ENCODE measurements around the gene NTSR1.

Gene NTSR1

DNA sequence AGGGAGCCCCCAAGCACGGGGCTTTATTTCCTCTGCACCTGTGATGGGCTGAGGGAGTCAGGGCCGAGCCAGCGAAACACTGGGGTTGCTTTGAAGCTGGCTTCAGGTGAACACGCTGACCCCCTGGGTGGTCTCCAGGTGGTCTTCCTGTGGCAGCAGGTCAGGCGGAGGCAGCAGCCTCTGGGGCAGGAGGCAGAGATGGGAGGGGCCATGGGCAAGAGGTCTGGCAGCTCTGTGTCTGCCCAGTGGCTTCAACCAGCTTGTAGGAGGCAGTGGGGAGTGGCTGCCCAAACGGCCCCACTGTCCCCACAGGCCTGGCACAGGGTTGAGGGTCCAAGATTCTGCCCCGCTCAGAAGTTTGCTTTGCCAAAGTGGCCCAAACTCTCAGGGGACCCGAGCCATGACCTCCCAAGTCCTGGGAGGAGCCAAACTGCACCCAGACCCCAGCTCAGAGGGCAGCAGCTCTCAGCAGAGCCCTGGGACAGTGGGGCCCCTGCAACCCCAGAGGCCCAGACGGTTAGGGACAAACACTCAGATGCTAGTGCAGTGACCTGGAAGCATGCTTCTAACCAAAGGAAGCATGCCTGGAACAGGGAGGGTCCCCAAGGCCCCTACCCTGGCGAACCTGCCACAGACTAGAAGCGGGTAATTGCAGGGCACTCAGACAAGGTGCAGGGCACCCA is 15.3 kb downstream of the NTSR1 start:
- no peak overlapping the region for H3K27ac ChIP-seq
- no peak for TF ChIP-seq ZFX (IDR thresholded peaks at IDR 0.05; ENCODE audit: borderline replicate concordance)
- TF ChIP-seq, protein P1, sequence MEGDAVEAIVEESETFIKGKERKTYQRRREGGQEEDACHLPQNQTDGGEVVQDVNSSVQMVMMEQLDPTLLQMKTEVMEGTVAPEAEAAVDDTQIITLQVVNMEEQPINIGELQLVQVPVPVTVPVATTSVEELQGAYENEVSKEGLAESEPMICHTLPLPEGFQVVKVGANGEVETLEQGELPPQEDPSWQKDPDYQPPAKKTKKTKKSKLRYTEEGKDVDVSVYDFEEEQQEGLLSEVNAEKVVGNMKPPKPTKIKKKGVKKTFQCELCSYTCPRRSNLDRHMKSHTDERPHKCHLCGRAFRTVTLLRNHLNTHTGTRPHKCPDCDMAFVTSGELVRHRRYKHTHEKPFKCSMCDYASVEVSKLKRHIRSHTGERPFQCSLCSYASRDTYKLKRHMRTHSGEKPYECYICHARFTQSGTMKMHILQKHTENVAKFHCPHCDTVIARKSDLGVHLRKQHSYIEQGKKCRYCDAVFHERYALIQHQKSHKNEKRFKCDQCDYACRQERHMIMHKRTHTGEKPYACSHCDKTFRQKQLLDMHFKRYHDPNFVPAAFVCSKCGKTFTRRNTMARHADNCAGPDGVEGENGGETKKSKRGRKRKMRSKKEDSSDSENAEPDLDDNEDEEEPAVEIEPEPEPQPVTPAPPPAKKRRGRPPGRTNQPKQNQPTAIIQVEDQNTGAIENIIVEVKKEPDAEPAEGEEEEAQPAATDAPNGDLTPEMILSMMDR (IDR thresholded peaks at IDR 0.05), result no peak

DNA sequence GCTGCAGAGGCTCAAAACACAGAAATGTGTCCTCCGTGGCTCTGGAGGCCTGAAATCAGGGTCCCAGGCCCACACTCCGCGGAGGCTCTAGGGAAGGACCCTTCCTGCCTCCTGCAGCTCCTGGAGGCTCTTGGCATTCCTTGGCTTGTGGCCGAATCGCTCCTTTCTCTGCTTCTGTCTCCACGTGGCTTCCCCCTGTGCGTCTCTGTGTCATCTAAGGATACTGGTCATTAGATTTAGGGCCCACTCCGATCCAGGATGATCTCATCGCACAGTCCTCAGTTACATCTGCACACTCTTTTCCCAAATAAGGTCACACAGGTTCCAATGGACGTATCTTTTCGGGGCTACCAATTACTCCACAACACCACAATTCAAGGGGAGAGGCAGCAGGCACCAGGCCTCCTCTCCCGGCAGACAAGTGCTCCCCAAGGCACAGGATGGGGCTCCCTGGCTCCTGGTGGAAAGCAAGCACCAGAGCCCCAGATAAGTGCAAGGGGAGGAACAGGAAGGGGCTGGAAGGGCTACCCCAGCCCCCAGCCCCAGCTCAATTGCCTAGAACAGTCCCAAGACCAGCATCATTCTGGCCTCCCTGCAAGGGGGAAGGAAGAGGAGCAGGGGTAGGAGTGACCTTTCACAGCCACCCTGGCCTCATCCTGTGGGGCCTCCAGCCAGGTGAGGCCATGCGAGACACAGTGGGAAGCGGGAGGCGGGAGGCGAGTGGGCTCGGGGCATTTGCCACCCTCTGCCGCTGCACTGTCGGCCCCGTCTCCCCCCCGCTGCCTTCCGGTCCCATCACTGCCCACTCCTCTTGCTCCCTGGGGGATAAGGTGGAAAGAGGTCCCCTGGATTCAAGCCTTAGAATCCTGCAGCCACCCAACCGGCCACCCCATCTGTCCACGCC is 16.3 kb downstream of the NTSR1 start:
- no peak overlapping the region for H3K27ac ChIP-seq
- TF ChIP-seq ZFX (IDR thresholded peaks at IDR 0.05; ENCODE audit: borderline replicate concordance), result no peak
- TF ChIP-seq, protein P1 (IDR thresholded peaks at IDR 0.05), result no peak

DNA sequence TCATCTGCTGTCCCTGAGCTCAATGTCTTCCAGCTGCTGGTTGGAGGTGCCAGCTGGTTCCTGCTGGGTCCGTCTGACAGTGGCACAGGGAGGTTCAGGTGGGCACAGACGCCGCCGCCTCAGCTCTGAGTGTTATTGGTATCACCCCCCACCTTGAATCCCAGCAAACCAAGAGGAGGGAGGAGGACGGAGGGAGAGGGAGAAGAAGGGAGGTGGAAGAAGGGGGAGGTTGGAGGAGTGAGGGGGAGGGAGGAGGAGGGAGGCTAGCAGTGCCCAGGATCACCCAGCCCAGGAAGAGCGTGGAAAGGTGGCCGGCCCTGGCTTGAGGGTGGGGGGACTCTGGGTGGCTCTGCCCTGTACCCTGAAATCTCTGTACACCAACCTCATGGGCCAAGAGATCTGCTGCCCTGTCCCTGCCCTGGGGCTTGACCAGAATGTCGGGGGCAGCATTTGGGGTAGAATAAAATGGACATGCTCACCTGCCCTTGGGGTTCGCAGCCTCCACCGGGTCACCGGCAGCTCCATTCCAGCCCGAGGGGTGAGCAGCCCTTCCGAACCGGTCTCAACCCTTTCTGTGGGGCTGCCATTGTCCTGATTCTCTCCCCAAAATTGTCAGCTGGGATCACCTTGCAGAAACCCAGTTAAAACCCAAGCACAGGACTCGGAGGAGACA is 17.1 kb downstream of the NTSR1 start:
- TF ChIP-seq, protein P1 (IDR thresholded peaks at IDR 0.05), result no peak
- no peak overlapping the region for H3K27ac ChIP-seq

DNA sequence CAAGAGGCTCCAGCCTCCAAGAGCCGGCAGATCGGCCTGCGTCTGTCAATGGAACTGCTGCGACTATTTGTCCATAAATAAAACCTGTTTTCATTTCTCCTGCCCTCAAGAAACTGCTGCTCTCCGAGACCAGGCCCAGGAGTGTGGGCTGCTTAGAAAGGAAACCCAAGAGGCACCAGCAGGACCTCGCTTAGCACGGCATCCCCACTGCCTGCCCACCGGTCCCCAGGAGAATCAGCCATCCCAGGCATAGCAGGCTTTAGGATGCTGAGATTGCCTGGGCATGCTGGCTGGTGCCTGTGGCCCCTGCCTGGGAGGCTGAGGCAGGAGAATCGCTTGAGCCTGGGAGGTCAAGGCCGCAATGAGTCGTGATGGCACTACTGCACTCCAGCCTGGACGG is 17.6 kb downstream of the NTSR1 start:
- no peak overlapping the region for H3K27ac ChIP-seq
- TF ChIP-seq, protein P1 (IDR thresholded peaks at IDR 0.05), result no peak
- no peak for TF ChIP-seq ZFX (IDR thresholded peaks at IDR 0.05; ENCODE audit: borderline replicate concordance)

DNA sequence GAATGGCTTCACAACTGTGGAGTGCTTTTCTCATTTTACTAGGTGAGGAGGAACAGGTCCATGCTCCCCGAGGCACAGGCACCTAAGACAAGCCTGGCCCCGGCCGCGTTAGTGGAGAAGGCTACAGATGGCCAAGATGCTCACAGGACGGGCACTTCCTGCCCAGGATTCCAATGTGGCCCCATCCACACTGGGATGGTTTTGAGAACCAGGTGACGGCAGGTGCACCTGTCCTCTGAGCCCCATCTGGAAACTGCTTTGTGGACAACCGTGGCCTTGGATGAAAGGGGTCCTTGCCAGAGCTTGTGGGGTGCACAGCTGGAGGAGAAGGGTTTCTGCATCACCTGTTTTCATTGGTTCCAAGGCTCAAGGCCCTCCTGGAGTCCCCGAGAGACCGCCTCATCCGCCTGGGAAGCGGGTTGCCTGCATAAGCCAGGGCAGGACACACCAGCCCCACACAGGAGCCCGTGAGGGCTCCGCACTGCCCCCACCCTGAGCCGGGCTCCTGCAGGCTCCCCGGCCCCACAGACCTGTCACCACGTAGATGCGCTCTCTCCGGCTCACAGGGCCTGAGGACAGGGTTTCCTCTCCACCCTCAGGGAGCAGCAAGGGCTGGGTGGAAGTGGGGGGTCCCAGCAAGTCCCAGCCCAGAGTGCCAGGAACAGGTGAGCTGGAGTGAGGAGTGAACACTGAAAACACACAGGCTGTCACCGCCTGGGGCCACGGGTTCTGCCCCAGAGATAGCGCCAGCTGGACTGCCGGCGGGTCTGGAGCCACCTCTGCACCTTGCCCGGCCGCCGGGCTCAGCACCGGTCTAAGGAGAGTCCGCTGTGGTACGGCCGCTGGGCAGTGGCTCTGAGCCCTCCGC is 18.3 kb downstream of the NTSR1 start:
- no peak for TF ChIP-seq ZFX (IDR thresholded peaks at IDR 0.05; ENCODE audit: borderline replicate concordance)
- TF ChIP-seq, protein P1 (IDR thresholded peaks at IDR 0.05), result no peak
- no peak overlapping the region for H3K27ac ChIP-seq

DNA sequence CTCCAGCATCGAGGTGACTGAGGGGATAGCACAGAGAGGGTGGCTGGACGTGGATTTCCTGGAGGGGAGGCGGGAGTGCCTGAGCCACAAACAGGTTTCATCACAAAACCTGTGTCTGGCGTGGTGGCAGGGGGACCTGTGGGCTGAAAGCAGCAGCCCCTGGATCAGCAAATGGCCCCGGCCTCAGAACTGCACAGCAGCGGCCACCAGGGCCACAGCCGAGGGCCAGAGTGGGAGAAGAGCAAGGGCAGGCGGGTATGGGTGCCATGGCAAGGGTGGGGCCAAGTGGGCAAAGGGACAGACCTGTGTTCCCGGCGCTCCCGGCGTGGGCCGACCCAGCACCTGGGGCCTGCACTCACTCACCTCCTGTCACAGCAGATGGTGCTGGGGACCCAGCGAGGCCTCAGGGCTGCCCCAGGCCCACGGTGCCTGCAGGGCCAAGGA is 19.0 kb downstream of the NTSR1 start:
- no peak overlapping the region for H3K27ac ChIP-seq
- TF ChIP-seq ZFX (IDR thresholded peaks at IDR 0.05; ENCODE audit: borderline replicate concordance), result no peak
